GM19395 (cell line): ENCODE results near the gene MAP2K5.
A peak's percentile ranks its signal among the peaks of the same experiment; 100 is the strongest.

ENCODE experiments used
- ATAC-seq: cut with Tn5 transposase; IDR thresholded peaks from one replicate; pipeline ENCODE4 v1.9.1; 2021; ENCODE audit warnings: mild to moderate bottlenecking, moderate library complexity; ENCODE audit not compliant: unreplicated experiment

The MAP2K5 gene

GRCh38 chr15:67556976-67557570 lies 14.6 kb downstream of the MAP2K5 start:
- ATAC-seq, result no peak

- no peak for ATAC-seq
Observed at GRCh38 chr15:67558502-67558901, 16.0 kb downstream of the MAP2K5 start.

GRCh38 chr15:67559158-67559557 lies 16.7 kb downstream of the MAP2K5 start:
- no peak for ATAC-seq

GRCh38 chr15:67559576-67559975 lies 17.1 kb downstream of the MAP2K5 start:
- ATAC-seq, result no peak

- ATAC-seq, result no peak
Observed at GRCh38 chr15:67560320-67560719, 17.8 kb downstream of the MAP2K5 start.

- ATAC-seq, result no peak
Observed at GRCh38 chr15:67563092-67563491, 20.6 kb downstream of the MAP2K5 start.

GRCh38 chr15:67564021-67564967 lies 21.8 kb downstream of the MAP2K5 start:
- peak; percentile 91 for ATAC-seq

GRCh38 chr15:67564968-67565345 lies 22.5 kb downstream of the MAP2K5 start:
- ATAC-seq, result peak; percentile 58

- no peak for ATAC-seq
Observed at GRCh38 chr15:67569668-67570067, 27.2 kb downstream of the MAP2K5 start.

GRCh38 chr15:67570875-67571647 lies 28.6 kb downstream of the MAP2K5 start:
- no peak for ATAC-seq

GRCh38 chr15:67571648-67572415 lies 29.3 kb downstream of the MAP2K5 start:
- ATAC-seq, result no peak

- ATAC-seq, result no peak
Observed at GRCh38 chr15:67573194-67573593, 30.7 kb downstream of the MAP2K5 start.

- no peak for ATAC-seq
Observed at GRCh38 chr15:67575039-67575502, 32.6 kb downstream of the MAP2K5 start.

- no peak for ATAC-seq
Observed at GRCh38 chr15:67578020-67578600, 35.6 kb downstream of the MAP2K5 start.

GRCh38 chr15:67579164-67579563 lies 36.7 kb downstream of the MAP2K5 start:
- ATAC-seq, result no peak

- ATAC-seq, result no peak
Observed at GRCh38 chr15:67579967-67580366, 37.5 kb downstream of the MAP2K5 start.

GRCh38 chr15:67584157-67584556 lies 41.7 kb downstream of the MAP2K5 start:
- ATAC-seq, result no peak

GRCh38 chr15:67585681-67586080 lies 43.2 kb downstream of the MAP2K5 start:
- no peak for ATAC-seq

GRCh38 chr15:67587331-67587730 lies 44.8 kb downstream of the MAP2K5 start:
- no peak for ATAC-seq

- no peak for ATAC-seq
Observed at GRCh38 chr15:67587754-67588153, 45.3 kb downstream of the MAP2K5 start.
